ENCODE measurements around the gene TUBGCP6.

TUBGCP6 gene

DNA sequence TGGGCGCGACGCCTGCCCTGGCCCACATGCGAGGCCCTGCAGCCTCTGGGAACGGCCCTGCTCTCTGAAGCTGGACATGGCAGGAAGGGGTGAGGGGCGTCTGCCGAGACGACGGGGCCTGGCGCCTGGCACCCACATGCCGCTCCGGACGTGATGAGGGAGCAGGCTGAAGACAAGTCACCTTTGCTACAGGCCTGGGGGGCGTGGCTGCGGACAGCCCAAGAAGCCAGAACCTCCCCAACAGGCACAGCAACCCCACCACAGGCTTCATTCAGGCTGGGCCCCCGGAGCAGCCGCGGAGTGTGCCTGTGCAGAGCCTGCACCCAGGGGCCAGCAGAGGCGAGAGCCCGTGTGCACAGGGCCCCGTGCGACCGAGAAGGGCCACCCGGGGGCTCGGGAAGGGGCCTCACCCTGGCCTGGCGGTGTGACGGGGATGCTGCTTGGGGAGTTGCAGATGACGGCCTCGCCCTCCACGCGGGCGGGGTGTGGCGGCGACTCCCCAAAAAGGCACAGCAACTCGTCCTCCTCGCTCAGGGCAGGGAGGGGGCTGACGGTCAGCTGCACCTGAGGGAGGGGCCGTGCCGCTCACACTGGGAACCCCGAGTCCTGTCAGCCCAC, 42.0 kb upstream of the TUBGCP6 start:
- Histone ChIP-seq H3K9me3 (ENCODE audit: insufficient read depth, low read depth, low read length) (no peaks in the 10 kb centered on the region), H4K91ac (ENCODE audit: low read depth, low read length) (no peak overlapping the region), H2BK120ac (ENCODE audit: insufficient read depth, low read length, poor library complexity) (no peak overlapping the region), H3K4ac (ENCODE audit: low read depth, low read length) (no peak overlapping the region), H4K12ac (ENCODE audit: low read depth, low read length) (no peak overlapping the region), H3K4me1 (ENCODE audit: control insufficient read depth in 1 of 2, insufficient read depth in 2 of 2, low read length in 2 of 2) (peaks cover 12 to 14% of the 10 kb centered on the region in 2 experiments), H3K79me1 (ENCODE audit: low read length) (peaks cover 13% of the 10 kb centered on the region), H3K4me3 (ENCODE audit: low read depth, low read length) (no peak overlapping the region), H3K18ac (ENCODE audit: low read length) (no peak overlapping the region), H3K23ac (ENCODE audit: low read length) (no peak overlapping the region), H3K79me2 (ENCODE audit: control insufficient read depth, insufficient read depth, low read length, poor library complexity) (peaks cover 10% of the 10 kb centered on the region), H2BK5ac (ENCODE audit: low read depth, low read length, poor library complexity) (no peak overlapping the region), H3K14ac (ENCODE audit: low read length) (no peak overlapping the region), H3K36me3 (ENCODE audit: control insufficient read depth in 1 of 2, insufficient read depth in 2 of 2, low read length in 2 of 2) (peaks cover 79 to 83% of the 10 kb centered on the region in 2 experiments), H3K27ac (ENCODE audit: low read depth, low read length) (no peak overlapping the region), H3K27me3 (ENCODE audit: insufficient read depth, low read length) (no peaks in the 10 kb centered on the region), H3K9ac (ENCODE audit: low read length) (no peak overlapping the region), H2AFZ (ENCODE audit: insufficient read depth, low read length, poor library complexity) (no peak overlapping the region), H2BK12ac (ENCODE audit: low read length) (no peak overlapping the region), H2AK5ac (ENCODE audit: low read length) (no peak overlapping the region), H3K4me2 (ENCODE audit: low read length) (no peak overlapping the region), H4K8ac (ENCODE audit: low read depth, low read length) (no peak overlapping the region)
- DNase-seq: no peak
- WGBS (ENCODE audit: extremely low coverage, insufficient coverage, insufficient read length): no CpG with 5 or more reads among the region's 40 CpGs

DNA sequence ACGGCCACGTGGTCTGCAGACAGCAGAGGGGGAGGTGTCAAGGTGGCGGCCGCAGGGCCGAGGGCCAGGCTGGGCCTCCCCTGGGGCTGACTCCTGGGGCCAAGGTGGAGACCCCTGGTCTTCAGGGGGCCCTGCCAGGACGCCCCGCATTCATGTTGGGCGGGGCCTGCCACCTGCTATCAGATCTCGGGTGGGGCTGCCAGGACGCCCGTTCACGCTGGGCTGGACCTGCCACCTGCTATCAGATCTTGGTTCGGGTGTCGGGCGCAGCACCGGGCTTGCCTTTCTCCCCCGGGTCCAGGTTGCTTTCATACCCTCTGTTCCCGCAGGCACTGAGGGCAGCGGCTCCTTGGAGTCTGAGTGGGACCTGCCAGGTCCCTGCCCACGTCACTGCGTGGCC, 41.5 kb upstream of the TUBGCP6 start:
- no peak overlapping the region for H4K91ac ChIP-seq (ENCODE audit: low read depth, low read length)
- no peaks in the 10 kb centered on the region for H3K27me3 ChIP-seq (ENCODE audit: insufficient read depth, low read length)
- WGBS (ENCODE audit: extremely low coverage, insufficient coverage, insufficient read length): no CpG with 5 or more reads among the region's 21 CpGs
- no peaks in the 10 kb centered on the region for H3K9me3 ChIP-seq (ENCODE audit: insufficient read depth, low read depth, low read length)
- no peak overlapping the region for H3K14ac ChIP-seq (ENCODE audit: low read length)
- H2BK12ac ChIP-seq (ENCODE audit: low read length): no peak overlapping the region
- DNase-seq: no peak
- no peak overlapping the region for H3K4me2 ChIP-seq (ENCODE audit: low read length)
- H2AFZ ChIP-seq (ENCODE audit: insufficient read depth, low read length, poor library complexity): no peak overlapping the region
- H2BK120ac ChIP-seq (ENCODE audit: insufficient read depth, low read length, poor library complexity): no peak overlapping the region
- no peak overlapping the region for H3K23ac ChIP-seq (ENCODE audit: low read length)
- peaks cover 79 to 88% of the 10 kb centered on the region in 2 experiments for H3K36me3 ChIP-seq (ENCODE audit: control insufficient read depth in 1 of 2, insufficient read depth in 2 of 2, low read length in 2 of 2)
- H3K79me1 ChIP-seq (ENCODE audit: low read length): peaks cover 15% of the 10 kb centered on the region
- no peak overlapping the region for H3K9ac ChIP-seq (ENCODE audit: low read length)
- no peak overlapping the region for H4K12ac ChIP-seq (ENCODE audit: low read depth, low read length)
- no peak overlapping the region for H3K4me3 ChIP-seq (ENCODE audit: low read depth, low read length)
- H2BK5ac ChIP-seq (ENCODE audit: low read depth, low read length, poor library complexity): no peak overlapping the region
- H2AK5ac ChIP-seq (ENCODE audit: low read length): no peak overlapping the region
- no peak overlapping the region for H3K18ac ChIP-seq (ENCODE audit: low read length)
- H3K4me1 ChIP-seq (ENCODE audit: control insufficient read depth in 1 of 2, insufficient read depth in 2 of 2, low read length in 2 of 2): peaks cover 12 to 15% of the 10 kb centered on the region in 2 experiments
- H4K8ac ChIP-seq (ENCODE audit: low read depth, low read length): no peak overlapping the region
- H3K27ac ChIP-seq (ENCODE audit: low read depth, low read length): no peak overlapping the region
- H3K4ac ChIP-seq (ENCODE audit: low read depth, low read length): no peak overlapping the region
- peaks cover 10% of the 10 kb centered on the region for H3K79me2 ChIP-seq (ENCODE audit: control insufficient read depth, insufficient read depth, low read length, poor library complexity)

DNA sequence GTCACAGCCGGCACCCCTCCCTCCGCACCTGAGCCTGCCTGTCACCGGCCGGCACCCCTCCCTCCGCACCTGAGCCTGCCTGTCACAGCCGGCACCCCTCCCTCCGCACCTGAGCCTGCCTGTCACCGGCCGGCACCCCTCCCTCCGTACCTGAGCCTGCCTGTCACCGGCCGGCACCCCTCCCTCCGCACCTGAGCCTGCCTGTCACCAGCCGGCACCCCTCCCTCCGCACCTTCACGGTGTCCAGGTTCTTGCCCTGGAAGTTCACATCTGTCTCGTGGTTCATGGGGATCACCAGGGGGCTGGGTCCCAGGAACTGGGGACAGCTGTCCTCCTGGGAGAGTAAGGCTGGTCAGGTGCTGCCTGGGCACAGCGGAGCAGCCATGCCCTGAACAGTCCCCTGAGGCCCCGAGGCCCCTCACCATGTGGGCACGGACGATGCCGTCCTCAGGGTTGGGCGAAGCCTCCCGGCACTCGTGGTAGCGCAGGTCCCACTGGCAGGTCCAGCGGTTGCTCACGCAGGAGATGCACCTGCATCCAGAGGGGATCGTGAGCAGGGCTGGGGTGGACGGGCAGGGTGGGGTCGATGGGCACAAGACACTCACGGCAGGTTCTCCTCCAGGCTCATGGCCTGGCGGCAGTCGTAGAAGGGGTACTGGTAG, 40.9 kb upstream of the TUBGCP6 start:
- Histone ChIP-seq H4K91ac (ENCODE audit: low read depth, low read length) (no peak overlapping the region), H3K36me3 (ENCODE audit: control insufficient read depth in 1 of 2, insufficient read depth in 2 of 2, low read length in 2 of 2) (peaks cover 79 to 89% of the 10 kb centered on the region in 2 experiments), H4K8ac (ENCODE audit: low read depth, low read length) (no peak overlapping the region), H3K9ac (ENCODE audit: low read length) (no peak overlapping the region), H3K9me3 (ENCODE audit: insufficient read depth, low read depth, low read length) (no peaks in the 10 kb centered on the region), H3K18ac (ENCODE audit: low read length) (no peak overlapping the region), H3K14ac (ENCODE audit: low read length) (no peak overlapping the region), H3K23ac (ENCODE audit: low read length) (no peak overlapping the region), H2AK5ac (ENCODE audit: low read length) (no peak overlapping the region), H3K4me2 (ENCODE audit: low read length) (no peak overlapping the region), H3K27ac (ENCODE audit: low read depth, low read length) (no peak overlapping the region), H3K4me3 (ENCODE audit: low read depth, low read length) (no peak overlapping the region), H2BK120ac (ENCODE audit: insufficient read depth, low read length, poor library complexity) (no peak overlapping the region), H3K27me3 (ENCODE audit: insufficient read depth, low read length) (no peaks in the 10 kb centered on the region), H3K4ac (ENCODE audit: low read depth, low read length) (no peak overlapping the region), H3K79me1 (ENCODE audit: low read length) (peaks cover 15% of the 10 kb centered on the region), H3K79me2 (ENCODE audit: control insufficient read depth, insufficient read depth, low read length, poor library complexity) (peaks cover 10% of the 10 kb centered on the region), H4K12ac (ENCODE audit: low read depth, low read length) (no peak overlapping the region), H2AFZ (ENCODE audit: insufficient read depth, low read length, poor library complexity) (no peak overlapping the region), H3K4me1 (ENCODE audit: control insufficient read depth in 1 of 2, insufficient read depth in 2 of 2, low read length in 2 of 2) (peaks cover 12 to 15% of the 10 kb centered on the region in 2 experiments), H2BK5ac (ENCODE audit: low read depth, low read length, poor library complexity) (no peak overlapping the region), H2BK12ac (ENCODE audit: low read length) (no peak overlapping the region)
- no CpG with 5 or more reads among the region's 34 CpGs for whole genome bisulfite sequencing (ENCODE audit: extremely low coverage, insufficient coverage, insufficient read length)
- DNase-seq: no peak

DNA sequence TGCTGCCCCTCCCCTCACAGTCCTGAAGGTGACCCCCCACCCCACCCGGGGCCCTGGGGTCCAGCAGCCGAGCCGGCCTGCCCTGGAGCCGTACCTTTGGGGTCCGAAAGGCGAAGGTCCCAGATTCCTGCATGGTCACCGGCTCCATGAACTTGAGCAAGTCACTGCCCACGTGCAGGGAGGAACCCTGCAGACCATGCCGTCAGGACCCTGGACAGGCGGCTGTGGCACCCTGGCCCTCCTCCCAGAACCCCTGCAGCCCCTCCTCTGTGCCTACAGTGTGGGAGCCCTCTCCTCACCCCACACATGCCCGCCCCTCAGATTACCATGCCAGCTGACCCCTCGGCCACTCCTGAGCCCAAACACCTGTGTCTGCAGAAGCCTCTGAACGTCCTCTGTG, 39.7 kb upstream of the TUBGCP6 start:
- no peak overlapping the region for H2BK12ac ChIP-seq (ENCODE audit: low read length)
- H4K8ac ChIP-seq (ENCODE audit: low read depth, low read length): no peak overlapping the region

More for the DNA sequence above, 39.7 kb upstream of the TUBGCP6 start:
- Histone ChIP-seq H3K23ac (ENCODE audit: low read length) (no peak overlapping the region), H3K4me3 (ENCODE audit: low read depth, low read length) (no peak overlapping the region), H3K36me3 (ENCODE audit: control insufficient read depth in 1 of 2, insufficient read depth in 2 of 2, low read length in 2 of 2) (peaks cover 80 to 89% of the 10 kb centered on the region in 2 experiments), H4K91ac (ENCODE audit: low read depth, low read length) (no peak overlapping the region), H3K79me1 (ENCODE audit: low read length) (peaks cover 15% of the 10 kb centered on the region), H2BK5ac (ENCODE audit: low read depth, low read length, poor library complexity) (no peak overlapping the region), H3K9me3 (ENCODE audit: insufficient read depth, low read depth, low read length) (no peaks in the 10 kb centered on the region), H3K79me2 (ENCODE audit: control insufficient read depth, insufficient read depth, low read length, poor library complexity) (peaks cover 10% of the 10 kb centered on the region), H3K4me1 (ENCODE audit: control insufficient read depth in 1 of 2, insufficient read depth in 2 of 2, low read length in 2 of 2) (peaks cover 12 to 15% of the 10 kb centered on the region in 2 experiments), H3K9ac (ENCODE audit: low read length) (no peak overlapping the region), H3K27me3 (ENCODE audit: insufficient read depth, low read length) (no peaks in the 10 kb centered on the region), H3K18ac (ENCODE audit: low read length) (no peak overlapping the region), H2BK120ac (ENCODE audit: insufficient read depth, low read length, poor library complexity) (no peak overlapping the region), H4K12ac (ENCODE audit: low read depth, low read length) (no peak overlapping the region), H3K14ac (ENCODE audit: low read length) (no peak overlapping the region), H3K4me2 (ENCODE audit: low read length) (no peak overlapping the region), H2AK5ac (ENCODE audit: low read length) (no peak overlapping the region), H3K27ac (ENCODE audit: low read depth, low read length) (no peak overlapping the region), H2AFZ (ENCODE audit: insufficient read depth, low read length, poor library complexity) (no peak overlapping the region), H3K4ac (ENCODE audit: low read depth, low read length) (no peak overlapping the region)
- WGBS (ENCODE audit: extremely low coverage, insufficient coverage, insufficient read length): no CpG with 5 or more reads among the region's 13 CpGs
- no peak for DNase-seq
